ENCODE data around the gene PALLD. TPM values are rescaled to one million over a fixed set of nuclear protein-coding genes. Genes with fewer than 3 reads are reported as not detected.
A peak's percentile ranks its signal among the peaks of the same experiment; 100 is the strongest.

Gene PALLD
- total RNA-seq, 1 experiment from 2014 or later, result 26.7 TPM

DNA sequence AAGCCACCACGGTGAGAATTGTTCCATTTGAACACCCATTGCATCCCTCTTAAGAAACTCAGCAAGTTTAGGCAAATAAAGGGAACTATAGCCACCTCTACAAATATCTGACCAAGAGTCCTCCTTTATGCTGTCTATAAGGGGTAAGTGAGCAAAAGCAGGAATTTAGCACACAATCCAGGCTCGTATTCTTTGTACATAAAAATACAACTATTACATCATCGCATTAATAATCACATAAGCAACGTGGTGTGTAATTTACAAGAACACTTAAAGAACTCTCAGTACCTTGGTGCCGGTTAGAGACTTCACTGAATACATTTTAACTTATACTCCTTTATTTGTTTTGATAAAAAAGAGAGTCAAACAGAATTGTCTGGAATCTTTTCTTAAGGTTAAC, 38.8 kb downstream of the PALLD start:
- no peaks in the 10 kb centered on the region for H3K27me3 ChIP-seq (ENCODE audit: low read length)

DNA sequence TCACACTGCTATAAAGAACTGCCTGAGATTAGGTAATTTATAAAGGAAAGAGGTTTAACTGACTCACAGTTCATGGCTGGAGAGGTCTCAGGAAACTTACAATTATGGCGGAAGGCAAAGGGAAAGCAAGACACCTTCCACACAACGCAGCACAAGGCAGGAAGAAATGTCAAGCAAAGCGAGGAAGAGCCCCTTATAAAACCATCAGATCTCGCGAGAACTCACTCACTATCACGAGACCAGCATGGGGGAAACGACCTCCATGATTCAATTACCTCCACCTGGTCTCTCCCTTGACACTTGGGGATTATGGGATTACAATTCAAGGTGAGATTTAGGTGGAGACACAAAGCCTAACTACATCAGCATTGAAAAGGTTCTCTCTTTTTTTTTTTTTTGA, 39.6 kb downstream of the PALLD start:
- no peaks in the 10 kb centered on the region for H3K9me2 ChIP-seq (replicated peaks; ENCODE audit: low read length)
- no peaks in the 10 kb centered on the region for H3K36me3 ChIP-seq (ENCODE audit: low read depth, low read length)
- H3K9me3 ChIP-seq (ENCODE audit: low read length), result no peaks in the 10 kb centered on the region
- no peaks in the 10 kb centered on the region for H3K79me2 ChIP-seq (ENCODE audit: low read length)
- H3K4me1 ChIP-seq (ENCODE audit: insufficient read depth, low read length), result peaks cover 50% of the 10 kb centered on the region
- intact Hi-C loops (cut with micrococcal nuclease), result no loop called here
- peaks cover 4% of the 10 kb centered on the region for H3F3A ChIP-seq (ENCODE audit: low read length, unreplicated experiment)
- H3K27me3 ChIP-seq (ENCODE audit: low read length), result no peaks in the 10 kb centered on the region
- POLR2A ChIA-PET (ENCODE audit: unreplicated experiment), result interaction anchor here (0.5 kb wide), 1 partner anchor 296 kb away, joined by 3 read pairs; no protein-coding TSS in a partner anchor
- H3K27ac ChIP-seq (ENCODE audit: low read length), result no peak overlapping the region
- DNase-seq (no peak), ATAC-seq (no peak)
- H2AFZ ChIP-seq (ENCODE audit: low read length), result no peak overlapping the region; the same call in 1 of the 2 replicates
- no peak overlapping the region for H3K9ac ChIP-seq (ENCODE audit: low read length)
- H4K20me1 ChIP-seq (ENCODE audit: low read length), result no peaks in the 10 kb centered on the region
- no peak overlapping the region for H3K4me3 ChIP-seq (ENCODE audit: low read length)
- H3K4me2 ChIP-seq (ENCODE audit: low read length), result no peak overlapping the region
- CTCF ChIA-PET, result no interaction called here
- TF ChIP-seq EZH2phosphoT487 (IDR thresholded peaks at IDR 0.05; ENCODE audit: borderline replicate concordance, low read length) (no peak), EZH2 (IDR thresholded peaks at IDR 0.05; ENCODE audit: low read length, unreplicated experiment) (no peak)
- TF ChIP-seq, protein P1, sequence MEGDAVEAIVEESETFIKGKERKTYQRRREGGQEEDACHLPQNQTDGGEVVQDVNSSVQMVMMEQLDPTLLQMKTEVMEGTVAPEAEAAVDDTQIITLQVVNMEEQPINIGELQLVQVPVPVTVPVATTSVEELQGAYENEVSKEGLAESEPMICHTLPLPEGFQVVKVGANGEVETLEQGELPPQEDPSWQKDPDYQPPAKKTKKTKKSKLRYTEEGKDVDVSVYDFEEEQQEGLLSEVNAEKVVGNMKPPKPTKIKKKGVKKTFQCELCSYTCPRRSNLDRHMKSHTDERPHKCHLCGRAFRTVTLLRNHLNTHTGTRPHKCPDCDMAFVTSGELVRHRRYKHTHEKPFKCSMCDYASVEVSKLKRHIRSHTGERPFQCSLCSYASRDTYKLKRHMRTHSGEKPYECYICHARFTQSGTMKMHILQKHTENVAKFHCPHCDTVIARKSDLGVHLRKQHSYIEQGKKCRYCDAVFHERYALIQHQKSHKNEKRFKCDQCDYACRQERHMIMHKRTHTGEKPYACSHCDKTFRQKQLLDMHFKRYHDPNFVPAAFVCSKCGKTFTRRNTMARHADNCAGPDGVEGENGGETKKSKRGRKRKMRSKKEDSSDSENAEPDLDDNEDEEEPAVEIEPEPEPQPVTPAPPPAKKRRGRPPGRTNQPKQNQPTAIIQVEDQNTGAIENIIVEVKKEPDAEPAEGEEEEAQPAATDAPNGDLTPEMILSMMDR (conservative IDR thresholded peaks at IDR 0.05; ENCODE audit: low read depth, low read length), result no peak
- no TSS peak for BruUV-seq (replicated peaks)

More for the DNA sequence above, 38.8 kb downstream of the PALLD start:
- Histone ChIP-seq H3K4me2 (ENCODE audit: low read length) (no peak overlapping the region), H3K27ac (ENCODE audit: low read length) (no peak overlapping the region), H2AFZ (ENCODE audit: low read length) (no peak overlapping the region; the same call in 1 of the 2 replicates), H3F3A (ENCODE audit: low read length, unreplicated experiment) (peaks cover 4% of the 10 kb centered on the region), H4K20me1 (ENCODE audit: low read length) (no peaks in the 10 kb centered on the region), H3K9ac (ENCODE audit: low read length) (no peak overlapping the region), H3K9me3 (ENCODE audit: low read length) (no peaks in the 10 kb centered on the region), H3K9me2 (replicated peaks; ENCODE audit: low read length) (no peaks in the 10 kb centered on the region), H3K4me3 (ENCODE audit: low read length) (no peak overlapping the region), H3K4me1 (ENCODE audit: insufficient read depth, low read length) (peaks cover 45% of the 10 kb centered on the region), H3K79me2 (ENCODE audit: low read length) (no peaks in the 10 kb centered on the region), H3K36me3 (ENCODE audit: low read depth, low read length) (no peaks in the 10 kb centered on the region)
- POLR2A ChIA-PET (ENCODE audit: unreplicated experiment), result no interaction called here
- no TSS peak for BruUV-seq (replicated peaks)
- TF ChIP-seq EZH2phosphoT487 (IDR thresholded peaks at IDR 0.05; ENCODE audit: borderline replicate concordance, low read length) (no peak), EZH2 (IDR thresholded peaks at IDR 0.05; ENCODE audit: low read length, unreplicated experiment) (no peak)
- TF ChIP-seq, protein P1 (conservative IDR thresholded peaks at IDR 0.05; ENCODE audit: low read depth, low read length), result no peak
- no peak for ATAC-seq
- intact Hi-C loops (cut with micrococcal nuclease), result no loop called here
- CTCF ChIA-PET, result no interaction called here
- DNase-seq, result no peak

DNA sequence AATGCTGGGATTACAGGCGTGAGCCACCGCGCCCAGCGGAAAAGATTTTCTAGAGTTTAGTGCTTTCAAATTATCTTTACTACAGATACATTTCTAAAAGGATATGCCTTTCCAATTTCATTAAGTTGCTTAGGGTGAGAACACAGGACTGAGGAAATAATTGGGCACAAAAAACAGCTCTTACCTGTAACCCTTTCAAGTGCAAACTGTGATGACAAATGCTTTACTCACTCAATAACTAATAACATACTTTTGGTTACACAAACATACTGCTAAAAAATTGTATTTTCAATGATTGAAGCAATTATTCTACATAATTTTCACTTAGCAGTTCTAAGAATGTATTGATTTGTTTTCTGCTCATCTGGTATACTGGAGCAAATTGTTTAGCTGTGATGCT, 40.2 kb downstream of the PALLD start:
- peak overlapping the region; percentile 79 for H3K4me2 ChIP-seq (ENCODE audit: low read length)
- H3K36me3 ChIP-seq (ENCODE audit: low read depth, low read length), result no peaks in the 10 kb centered on the region
- H3K27ac ChIP-seq (ENCODE audit: low read length), result peak overlapping the region; percentile 82
- POLR2A ChIA-PET (ENCODE audit: unreplicated experiment), result interaction anchor here (0.5 kb wide), 1 partner anchor 295 kb away, joined by 3 read pairs; no protein-coding TSS in a partner anchor
- no peaks in the 10 kb centered on the region for H3K79me2 ChIP-seq (ENCODE audit: low read length)
- no TSS peak for BruUV-seq (replicated peaks)
- no peaks in the 10 kb centered on the region for H3K9me3 ChIP-seq (ENCODE audit: low read length)
- no peaks in the 10 kb centered on the region for H3K9me2 ChIP-seq (replicated peaks; ENCODE audit: low read length)
- H3F3A ChIP-seq (ENCODE audit: low read length, unreplicated experiment), result peaks cover 4% of the 10 kb centered on the region
- ATAC-seq (peak; percentile 38), DNase-seq (peak; percentile 60)
- H2AFZ ChIP-seq (ENCODE audit: low read length), result no peak overlapping the region
- no peaks in the 10 kb centered on the region for H3K27me3 ChIP-seq (ENCODE audit: low read length)
- H3K9ac ChIP-seq (ENCODE audit: low read length), result peak overlapping the region; percentile 27
- no peaks in the 10 kb centered on the region for H4K20me1 ChIP-seq (ENCODE audit: low read length)
- peaks cover 55% of the 10 kb centered on the region for H3K4me1 ChIP-seq (ENCODE audit: insufficient read depth, low read length)
- H3K4me3 ChIP-seq (ENCODE audit: low read length), result peak overlapping the region; percentile 33
- no peak for TF ChIP-seq EZH2phosphoT487 (IDR thresholded peaks at IDR 0.05; ENCODE audit: borderline replicate concordance, low read length)
- TF ChIP-seq EZH2 (IDR thresholded peaks at IDR 0.05; ENCODE audit: low read length, unreplicated experiment), result no peak
- TF ChIP-seq, protein P1 (conservative IDR thresholded peaks at IDR 0.05; ENCODE audit: low read depth, low read length), result no peak
- intact Hi-C loops (cut with micrococcal nuclease), result no loop called here
- CTCF ChIA-PET, result no interaction called here
